ENCODE results near the gene VRK1. TPM values are rescaled to one million over a fixed set of nuclear protein-coding genes. Genes with fewer than 3 reads are reported as not detected.

The VRK1 gene
- total RNA-seq, 1 experiment from 2014 or later: 67.3 TPM

- no peak for TF ChIP-seq STAT6 (CRISPR knock-in tag; conservative IDR thresholded peaks at IDR 0.05; ENCODE audit: low read depth)
- no peak for TF ChIP-seq AFF4 (CRISPR knock-in tag; IDR thresholded peaks at IDR 0.05; ENCODE audit: borderline replicate concordance)
- no peak for TF ChIP-seq E2F4 (CRISPR knock-in tag; IDR thresholded peaks at IDR 0.05; ENCODE audit: borderline replicate concordance, low read depth)
- TF ChIP-seq CTCF (IDR thresholded peaks at IDR 0.05): no peak
- TF ChIP-seq NR1H2 (CRISPR knock-in tag; IDR thresholded peaks at IDR 0.05): no peak
Observed at GRCh38 chr14:96929950-96930349, 132.8 kb downstream of the VRK1 start (continued).

- ATAC-seq (no peak), DNase-seq (ENCODE audit: low spot score) (no peak)
- POLR2A ChIA-PET: no interaction called here
- Mint-ChIP-seq H3K9me3 (no peaks in the 10 kb centered on the region), H3K36me3 (no peaks in the 10 kb centered on the region), H3K4me3 (no peak overlapping the region), H3K27me3 (ENCODE audit: low read depth) (no peaks in the 10 kb centered on the region), H3K27ac (no peak overlapping the region), H3K4me1 (no peaks in the 10 kb centered on the region)
- CTCF ChIA-PET: no interaction called here
- TF ChIP-seq SMAD3 (CRISPR knock-in tag; IDR thresholded peaks at IDR 0.05; ENCODE audit: borderline replicate concordance): no peak
- no peak for TF ChIP-seq ATF6 (CRISPR knock-in tag; IDR thresholded peaks at IDR 0.05)
- TF ChIP-seq ATF3 (CRISPR knock-in tag; conservative IDR thresholded peaks at IDR 0.05): no peak
- TF ChIP-seq ZBTB21 (CRISPR knock-in tag; IDR thresholded peaks at IDR 0.05; ENCODE audit: borderline replicate concordance): no peak
- TF ChIP-seq ZNF138 (CRISPR knock-in tag; conservative IDR thresholded peaks at IDR 0.05): no peak
- TF ChIP-seq JUN (CRISPR knock-in tag; IDR thresholded peaks at IDR 0.05): no peak
- no peak for TF ChIP-seq CBFB (CRISPR knock-in tag; IDR thresholded peaks at IDR 0.05; ENCODE audit: low read depth)
- no peak for TF ChIP-seq RELA (CRISPR knock-in tag; IDR thresholded peaks at IDR 0.05; ENCODE audit: borderline replicate concordance)
- TF ChIP-seq ZNF121 (CRISPR knock-in tag; IDR thresholded peaks at IDR 0.05): no peak
- no peak for TF ChIP-seq HMGXB4 (CRISPR knock-in tag; IDR thresholded peaks at IDR 0.05)
- TF ChIP-seq ERG (CRISPR knock-in tag; IDR thresholded peaks at IDR 0.05): no peak
- no peak for TF ChIP-seq ZNF416 (CRISPR knock-in tag; IDR thresholded peaks at IDR 0.05)
- no peak for TF ChIP-seq E2F5 (CRISPR knock-in tag; IDR thresholded peaks at IDR 0.05)
- TF ChIP-seq E2F1 (CRISPR knock-in tag; IDR thresholded peaks at IDR 0.05): no peak
Observed at GRCh38 chr14:96930526-96930925, 133.3 kb downstream of the VRK1 start.

Data from WTC11 (cell line).